ENCODE measurements around the gene GRID1.

The GRID1 gene

GRCh38 chr10:86192691-86193090, 173.9 kb downstream of the GRID1 start:
- no peak overlapping the region for H3K4me3 ChIP-seq (ENCODE audit: control insufficient read depth, low read depth, low read length)
- no peak for DNase-seq (ENCODE audit: low read depth)
- TF ChIP-seq CTCF (conservative IDR thresholded peaks at IDR 0.05; ENCODE audit: control insufficient read depth, insufficient read depth, low read depth, low read length): no peak

- no peak overlapping the region for H3K4me3 ChIP-seq (ENCODE audit: control insufficient read depth, low read depth, low read length)
- no peak for DNase-seq (ENCODE audit: low read depth)
- TF ChIP-seq CTCF (conservative IDR thresholded peaks at IDR 0.05; ENCODE audit: control insufficient read depth, insufficient read depth, low read depth, low read length): no peak
These were observed 174.4 kb downstream of the GRID1 start for GRCh38 chr10:86192147-86192546.

GRCh38 chr10:86191686-86192085, 174.9 kb downstream of the GRID1 start:
- DNase-seq (ENCODE audit: low read depth): no peak

GRCh38 chr10:86191166-86191565, 175.4 kb downstream of the GRID1 start:
- no peak overlapping the region for H3K4me3 ChIP-seq (ENCODE audit: control insufficient read depth, low read depth, low read length)
- TF ChIP-seq CTCF (conservative IDR thresholded peaks at IDR 0.05; ENCODE audit: control insufficient read depth, insufficient read depth, low read depth, low read length): no peak
- no peak for DNase-seq (ENCODE audit: low read depth)

More at GRCh38 chr10:86191686-86192085, 174.9 kb downstream of the GRID1 start:
- no peak overlapping the region for H3K4me3 ChIP-seq (ENCODE audit: control insufficient read depth, low read depth, low read length)
- no peak for TF ChIP-seq CTCF (conservative IDR thresholded peaks at IDR 0.05; ENCODE audit: control insufficient read depth, insufficient read depth, low read depth, low read length)

GRCh38 chr10:86190291-86190690, 176.3 kb downstream of the GRID1 start:
- TF ChIP-seq CTCF (conservative IDR thresholded peaks at IDR 0.05; ENCODE audit: control insufficient read depth, insufficient read depth, low read depth, low read length): no peak
- no peak overlapping the region for H3K4me3 ChIP-seq (ENCODE audit: control insufficient read depth, low read depth, low read length)
- no peak for DNase-seq (ENCODE audit: low read depth)

GRCh38 chr10:86189891-86190290, 176.7 kb downstream of the GRID1 start:
- no peak for DNase-seq (ENCODE audit: low read depth)
- no peak overlapping the region for H3K4me3 ChIP-seq (ENCODE audit: control insufficient read depth, low read depth, low read length)
- no peak for TF ChIP-seq CTCF (conservative IDR thresholded peaks at IDR 0.05; ENCODE audit: control insufficient read depth, insufficient read depth, low read depth, low read length)

Measured in fibroblast of mammary gland (primary cell).